Duodenal mucosa (tissue), 2 donors: Measurements from ENCODE around the gene KLK15.

Experiments used
- H3K27ac ChIP-seq: one replicate; pipeline ENCODE4 v1.7.0; 2013; ENCODE audit warnings: low read depth, low read length
- H3K27me3 ChIP-seq, 2 donors: one replicate each; pipeline ENCODE4 v1.7.0; 2013; ENCODE audit warnings: low read length in 2 of 2, control low read depth in 1 of 2; ENCODE audit not compliant: insufficient read depth in 2 of 2, control insufficient read depth in 1 of 2
- H3K36me3 ChIP-seq, 2 donors: one replicate each; pipeline ENCODE4 v1.7.0; 2013; ENCODE audit warnings: low read length in 2 of 2, control low read depth in 1 of 2; ENCODE audit not compliant: insufficient read depth in 2 of 2, control insufficient read depth in 1 of 2
- H3K4me1 ChIP-seq, 2 donors: one replicate each; pipeline ENCODE4 v1.7.0; 2013; ENCODE audit warnings: low read length in 2 of 2, control low read depth in 1 of 2; ENCODE audit not compliant: insufficient read depth in 2 of 2, control insufficient read depth in 1 of 2
- H3K4me3 ChIP-seq, 2 donors: one replicate each; pipeline ENCODE4 v1.7.0; 2013; ENCODE audit warnings: low read length in 2 of 2, low read depth in 1 of 2
- H3K9ac ChIP-seq, 2 donors: one replicate each; pipeline ENCODE4 v1.7.0; 2013; ENCODE audit warnings: low read length in 2 of 2, low read depth in 1 of 2
- H3K9me3 ChIP-seq, 2 donors: one replicate each; pipeline ENCODE4 v1.7.0; 2013; ENCODE audit warnings: low read length in 2 of 2, control low read depth in 1 of 2; ENCODE audit not compliant: control insufficient read depth in 1 of 2

The KLK15 gene

DNA sequence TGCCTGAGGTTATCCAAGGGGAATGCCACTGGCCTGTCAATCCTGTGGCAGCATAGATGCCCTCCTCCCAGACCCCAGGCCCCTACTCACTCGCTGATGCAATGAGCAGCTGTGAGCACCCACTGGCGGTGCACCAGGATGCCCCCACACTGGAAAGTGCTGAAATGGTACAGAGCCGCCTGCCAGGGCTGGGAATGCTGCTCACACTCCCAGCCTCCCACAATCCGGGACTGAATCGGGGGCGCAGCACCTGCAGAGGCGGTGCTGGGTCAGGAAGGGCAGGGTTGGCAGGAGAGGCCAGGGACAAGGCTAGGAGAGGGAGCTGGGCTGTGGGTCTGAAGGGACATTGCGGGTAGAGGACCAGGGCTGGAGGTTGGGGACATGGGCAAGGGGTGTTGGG, 11.8 kb downstream of the KLK15 start:
- peaks cover 31 to 55% of the 10 kb centered on the region in 2 donors for H3K4me1 ChIP-seq
- H3K36me3 ChIP-seq: no peaks in the 10 kb centered on the region
- no peak overlapping the region for H3K4me3 ChIP-seq
- peaks cover 13 to 22% of the 10 kb centered on the region in 2 donors for H3K27me3 ChIP-seq
- H3K9me3 ChIP-seq: no peaks in the 10 kb centered on the region
- no peak overlapping the region for H3K9ac ChIP-seq
- H3K27ac ChIP-seq: no peak overlapping the region

DNA sequence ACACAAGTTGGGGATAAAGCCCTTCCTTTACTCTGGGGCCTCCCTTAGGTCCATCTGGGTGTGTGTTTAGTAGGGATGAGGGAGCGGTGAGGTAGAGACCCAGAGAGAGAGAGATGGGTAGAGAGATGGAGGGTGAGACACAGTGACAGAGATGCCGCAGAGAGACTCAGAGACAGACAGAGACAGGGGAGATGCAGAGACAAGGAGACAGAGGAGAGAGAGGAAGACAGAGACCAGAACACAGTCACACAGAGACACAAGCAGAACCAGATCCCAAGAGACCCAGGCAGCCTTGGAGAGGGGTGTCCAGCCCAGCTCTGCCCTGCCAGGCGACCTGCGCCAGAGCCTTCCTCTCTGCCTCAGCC, 12.1 kb downstream of the KLK15 start:
- H3K9me3 ChIP-seq: no peaks in the 10 kb centered on the region
- H3K27ac ChIP-seq: no peak overlapping the region
- H3K36me3 ChIP-seq: no peaks in the 10 kb centered on the region
- no peak overlapping the region for H3K4me3 ChIP-seq
- peaks cover 31 to 55% of the 10 kb centered on the region in 2 donors for H3K4me1 ChIP-seq
- H3K27me3 ChIP-seq: peaks cover 13 to 22% of the 10 kb centered on the region in 2 donors
- peak overlapping the region in 1 of 2 donors; percentile 18 for H3K9ac ChIP-seq

DNA sequence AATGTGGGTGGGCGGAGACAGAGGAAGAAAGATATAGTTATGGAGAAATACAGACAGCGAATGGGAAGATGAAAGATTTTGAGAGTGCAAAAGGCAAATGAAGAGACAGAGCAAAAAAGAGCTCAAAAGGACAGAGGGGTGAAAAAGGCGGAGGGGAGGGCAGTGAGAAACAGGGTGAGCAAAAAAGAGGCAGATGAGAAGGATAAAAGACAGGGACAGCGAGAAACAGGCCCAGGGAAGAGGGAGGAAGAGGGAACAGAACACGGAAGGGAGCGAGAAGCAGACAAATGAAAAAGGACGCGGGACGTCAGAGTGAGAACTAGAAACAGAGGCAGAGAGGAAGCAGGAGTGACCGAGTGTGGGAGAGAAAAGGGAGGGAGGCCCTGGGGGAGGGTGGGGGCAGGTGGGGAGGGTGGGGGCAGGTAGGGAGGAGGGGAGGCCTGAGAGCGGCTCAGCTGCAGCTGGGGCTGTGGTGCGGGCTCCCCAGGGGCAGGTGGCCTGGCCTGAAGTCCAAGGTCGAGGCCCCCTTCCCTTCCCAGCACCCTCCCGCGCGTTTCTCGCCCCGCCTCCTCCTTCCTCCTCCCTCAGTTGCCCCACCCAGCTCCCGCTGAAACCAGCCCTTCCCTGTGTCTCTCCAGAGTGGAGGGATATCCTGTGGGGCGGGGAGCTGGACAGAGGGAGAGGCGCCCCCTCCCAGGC, 12.7 kb downstream of the KLK15 start:
- no peaks in the 10 kb centered on the region for H3K9me3 ChIP-seq
- peaks cover 13 to 22% of the 10 kb centered on the region in 2 donors for H3K27me3 ChIP-seq
- H3K36me3 ChIP-seq: no peaks in the 10 kb centered on the region
- H3K4me3 ChIP-seq: peak overlapping the region; percentile 25 to 35
- H3K4me1 ChIP-seq: peaks cover 31 to 55% of the 10 kb centered on the region in 2 donors
- no peak overlapping the region for H3K27ac ChIP-seq
- H3K9ac ChIP-seq: peak overlapping the region; percentile 9 to 18

GRCh38 chr19:50820086-50820485, 13.3 kb downstream of the KLK15 start:
- peak overlapping the region; percentile 9 to 47 for H3K9ac ChIP-seq
- H3K27me3 ChIP-seq: peaks cover 18 to 22% of the 10 kb centered on the region in 2 donors
- H3K27ac ChIP-seq: no peak overlapping the region

DNA sequence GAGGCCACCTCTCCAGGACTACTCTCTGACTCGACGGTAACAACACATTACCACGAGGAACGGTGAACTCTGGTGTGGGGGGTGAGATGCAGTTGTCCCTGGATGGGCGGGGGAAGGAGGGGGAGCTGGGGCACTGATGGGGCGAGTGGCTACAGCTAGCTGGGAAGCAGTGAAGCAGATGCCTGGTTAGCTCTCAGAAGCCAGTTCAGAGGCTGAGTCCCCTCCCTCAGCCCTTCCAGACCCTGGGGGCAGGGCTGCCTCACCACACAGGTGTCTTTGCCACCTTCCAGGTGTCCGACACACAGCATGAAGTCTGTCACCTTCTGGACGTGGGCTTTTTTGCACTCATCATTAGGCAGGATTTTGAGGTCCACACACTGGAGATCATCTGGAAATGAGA, 13.7 kb downstream of the KLK15 start:
- H3K27ac ChIP-seq: no peak overlapping the region
- peak overlapping the region; percentile 33 to 36 for H3K4me3 ChIP-seq
- H3K27me3 ChIP-seq: peaks cover 22 to 23% of the 10 kb centered on the region in 2 donors
- H3K9ac ChIP-seq: peak overlapping the region; percentile 9 to 47
- H3K36me3 ChIP-seq: no peaks in the 10 kb centered on the region
- peaks cover 31 to 55% of the 10 kb centered on the region in 2 donors for H3K4me1 ChIP-seq
- no peaks in the 10 kb centered on the region for H3K9me3 ChIP-seq

More at GRCh38 chr19:50820086-50820485, 13.3 kb downstream of the KLK15 start:
- no peaks in the 10 kb centered on the region for H3K9me3 ChIP-seq
- no peaks in the 10 kb centered on the region for H3K36me3 ChIP-seq
- H3K4me1 ChIP-seq: peaks cover 31 to 55% of the 10 kb centered on the region in 2 donors
- H3K4me3 ChIP-seq: peak overlapping the region; percentile 33 to 36

DNA sequence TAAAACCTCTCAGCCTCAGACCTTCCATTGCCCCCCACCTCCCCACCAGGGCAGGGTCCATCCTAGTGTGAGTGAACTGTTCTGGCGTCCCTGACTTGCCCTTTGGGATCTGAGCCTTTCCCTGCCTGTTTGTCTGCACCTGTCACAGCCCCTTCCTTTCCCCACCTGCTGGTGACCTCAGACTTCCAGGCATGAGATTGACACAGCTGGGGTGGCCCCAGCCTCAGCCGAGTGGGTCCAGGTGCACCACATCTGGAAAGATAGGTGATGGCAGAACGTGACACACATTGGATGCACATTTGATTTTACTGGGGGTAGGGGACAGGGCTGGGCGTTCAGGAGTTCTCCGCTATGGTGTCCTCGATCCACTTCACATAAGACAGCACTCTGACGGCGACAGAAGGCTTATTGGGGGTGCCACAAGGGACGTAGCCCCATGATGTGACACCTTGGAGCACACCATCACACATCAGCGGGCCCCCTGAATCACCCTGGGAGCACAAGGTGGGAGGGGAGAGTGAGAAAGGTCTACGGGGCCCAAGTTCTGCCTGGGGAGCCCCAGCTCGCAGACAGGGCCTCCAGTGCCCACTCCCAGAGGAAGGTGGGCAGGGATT, 14.4 kb downstream of the KLK15 start:
- no peaks in the 10 kb centered on the region for H3K9me3 ChIP-seq
- no peak overlapping the region for H3K27ac ChIP-seq
- H3K4me1 ChIP-seq: peaks cover 26 to 51% of the 10 kb centered on the region in 2 donors
- H3K27me3 ChIP-seq: peaks cover 22 to 27% of the 10 kb centered on the region in 2 donors
- H3K36me3 ChIP-seq: no peaks in the 10 kb centered on the region
- peak overlapping the region in 1 of 2 donors; percentile 64 for H3K4me3 ChIP-seq
- H3K9ac ChIP-seq: no peak overlapping the region

- H3K4me3 ChIP-seq: peak overlapping the region; percentile 57 to 64
Observed at GRCh38 chr19:50817941-50818858, 15.2 kb downstream of the KLK15 start.

DNA sequence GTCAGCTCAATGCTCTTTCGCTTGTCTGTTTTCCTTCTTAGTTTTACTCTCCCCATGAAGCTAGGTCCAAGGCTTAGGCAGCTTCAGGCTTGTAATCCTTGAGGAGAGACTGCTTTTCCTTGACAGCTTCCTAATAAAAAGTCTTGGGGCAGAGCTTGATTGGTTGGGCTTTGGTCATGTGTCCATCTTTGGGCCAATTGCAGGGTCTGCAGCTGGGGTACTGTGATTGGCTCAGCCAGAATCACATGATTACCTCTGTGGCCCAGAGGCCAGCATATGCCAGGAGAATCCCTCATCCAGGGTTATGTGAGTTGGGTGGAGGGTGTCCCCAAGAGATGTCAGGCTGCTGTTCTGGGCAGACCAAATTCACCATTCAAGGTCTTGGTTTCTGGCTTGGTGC, 17.9 kb downstream of the KLK15 start:
- H3K27me3 ChIP-seq: peaks cover 22% of the 10 kb centered on the region in 2 donors
- H3K4me3 ChIP-seq: no peak overlapping the region
- H3K36me3 ChIP-seq: no peaks in the 10 kb centered on the region

More at GRCh38 chr19:50817941-50818858, 15.2 kb downstream of the KLK15 start:
- H3K36me3 ChIP-seq: no peaks in the 10 kb centered on the region
- no peak overlapping the region for H3K27ac ChIP-seq
- no peak overlapping the region for H3K9ac ChIP-seq
- no peaks in the 10 kb centered on the region for H3K9me3 ChIP-seq
- peaks cover 22 to 27% of the 10 kb centered on the region in 2 donors for H3K27me3 ChIP-seq
- H3K4me1 ChIP-seq: peaks cover 18 to 45% of the 10 kb centered on the region in 2 donors

DNA sequence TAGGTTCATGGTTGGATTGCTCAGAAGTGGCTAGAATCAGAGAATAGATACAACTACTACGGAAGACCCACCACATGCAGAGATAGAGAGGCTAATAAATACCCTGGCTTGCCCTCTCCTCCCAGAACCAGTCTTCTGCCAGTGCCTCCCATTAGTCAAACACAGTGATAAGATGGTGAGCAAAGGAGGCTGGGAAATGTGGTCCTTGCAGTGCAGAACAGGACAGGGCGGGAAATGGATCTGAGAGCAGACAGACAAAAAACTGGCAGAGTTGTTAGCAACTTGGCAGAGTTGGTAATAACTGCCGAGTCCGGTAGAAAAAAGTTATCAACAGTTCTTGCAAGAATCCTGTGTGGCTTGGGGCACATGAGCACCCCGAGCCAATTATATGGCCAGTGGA, 18.5 kb downstream of the KLK15 start:
- Histone ChIP-seq H3K4me1 (peaks cover 0 to 19% of the 10 kb centered on the region in 2 donors), H3K9me3 (no peaks in the 10 kb centered on the region), H3K36me3 (no peaks in the 10 kb centered on the region), H3K9ac (no peak overlapping the region), H3K27me3 (peaks cover 19 to 20% of the 10 kb centered on the region in 2 donors), H3K4me3 (no peak overlapping the region), H3K27ac (no peak overlapping the region)

More for the DNA sequence above, 17.9 kb downstream of the KLK15 start:
- H3K4me1 ChIP-seq: peaks cover 0 to 23% of the 10 kb centered on the region in 2 donors
- H3K9ac ChIP-seq: no peak overlapping the region
- no peaks in the 10 kb centered on the region for H3K9me3 ChIP-seq
- no peak overlapping the region for H3K27ac ChIP-seq
